Measurements from ENCODE around the gene RERE.

DNA sequence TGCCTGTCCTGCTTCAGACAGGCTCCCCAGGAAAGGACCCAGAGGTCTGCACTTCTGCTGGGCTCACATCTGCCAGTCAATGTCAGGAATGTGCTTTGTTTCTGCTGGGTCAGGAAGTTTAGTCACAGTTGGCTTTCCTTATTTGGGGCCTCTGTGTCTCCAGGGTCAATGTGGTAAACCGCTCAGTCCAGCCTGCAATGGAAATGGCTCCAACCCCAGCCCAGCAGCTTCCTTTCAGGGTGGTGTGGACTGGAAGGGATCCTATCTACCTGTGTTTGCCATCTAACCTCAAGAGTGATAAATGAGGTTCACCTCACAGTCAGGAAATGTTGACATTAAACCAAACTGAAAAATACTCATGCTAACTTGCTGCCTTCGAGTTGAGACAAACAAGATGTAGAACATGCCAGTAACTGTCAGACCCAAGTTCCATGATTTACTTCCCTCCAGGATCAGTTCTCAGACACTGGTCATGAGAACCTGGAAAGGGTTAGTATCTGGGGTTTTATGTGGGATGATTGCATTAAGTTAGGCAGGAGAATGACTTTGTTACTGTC lies 40.8 kb upstream of the RERE start:
- TF ChIP-seq, protein P1, sequence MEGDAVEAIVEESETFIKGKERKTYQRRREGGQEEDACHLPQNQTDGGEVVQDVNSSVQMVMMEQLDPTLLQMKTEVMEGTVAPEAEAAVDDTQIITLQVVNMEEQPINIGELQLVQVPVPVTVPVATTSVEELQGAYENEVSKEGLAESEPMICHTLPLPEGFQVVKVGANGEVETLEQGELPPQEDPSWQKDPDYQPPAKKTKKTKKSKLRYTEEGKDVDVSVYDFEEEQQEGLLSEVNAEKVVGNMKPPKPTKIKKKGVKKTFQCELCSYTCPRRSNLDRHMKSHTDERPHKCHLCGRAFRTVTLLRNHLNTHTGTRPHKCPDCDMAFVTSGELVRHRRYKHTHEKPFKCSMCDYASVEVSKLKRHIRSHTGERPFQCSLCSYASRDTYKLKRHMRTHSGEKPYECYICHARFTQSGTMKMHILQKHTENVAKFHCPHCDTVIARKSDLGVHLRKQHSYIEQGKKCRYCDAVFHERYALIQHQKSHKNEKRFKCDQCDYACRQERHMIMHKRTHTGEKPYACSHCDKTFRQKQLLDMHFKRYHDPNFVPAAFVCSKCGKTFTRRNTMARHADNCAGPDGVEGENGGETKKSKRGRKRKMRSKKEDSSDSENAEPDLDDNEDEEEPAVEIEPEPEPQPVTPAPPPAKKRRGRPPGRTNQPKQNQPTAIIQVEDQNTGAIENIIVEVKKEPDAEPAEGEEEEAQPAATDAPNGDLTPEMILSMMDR (IDR thresholded peaks at IDR 0.05; ENCODE audit: insufficient read depth, low read depth, low read length) = no peak
- TF ChIP-seq EZH2 (IDR thresholded peaks at IDR 0.05; ENCODE audit: insufficient read depth, low read length) = no peak
